ENCODE measurements around the gene PHYH.

GRCh38 chr10:13311177-13311575 is 11.3 kb upstream of the PHYH start:
- TF ChIP-seq POLR2A (IDR thresholded peaks at IDR 0.05) (no peak), CTCF (IDR thresholded peaks at IDR 0.05) (no peak), POLR2AphosphoS5 (IDR thresholded peaks at IDR 0.05) (no peak), EP300 (IDR thresholded peaks at IDR 0.05) (no peak)

Measured in sigmoid colon (tissue), 4 donors.